EL (cell line): ENCODE data around the gene TEX54.

Experiments used
- DNase-seq: peaks from one replicate; pipeline ENCODE4 v3.0.0-alpha.2; 2016

Gene TEX54

DNA sequence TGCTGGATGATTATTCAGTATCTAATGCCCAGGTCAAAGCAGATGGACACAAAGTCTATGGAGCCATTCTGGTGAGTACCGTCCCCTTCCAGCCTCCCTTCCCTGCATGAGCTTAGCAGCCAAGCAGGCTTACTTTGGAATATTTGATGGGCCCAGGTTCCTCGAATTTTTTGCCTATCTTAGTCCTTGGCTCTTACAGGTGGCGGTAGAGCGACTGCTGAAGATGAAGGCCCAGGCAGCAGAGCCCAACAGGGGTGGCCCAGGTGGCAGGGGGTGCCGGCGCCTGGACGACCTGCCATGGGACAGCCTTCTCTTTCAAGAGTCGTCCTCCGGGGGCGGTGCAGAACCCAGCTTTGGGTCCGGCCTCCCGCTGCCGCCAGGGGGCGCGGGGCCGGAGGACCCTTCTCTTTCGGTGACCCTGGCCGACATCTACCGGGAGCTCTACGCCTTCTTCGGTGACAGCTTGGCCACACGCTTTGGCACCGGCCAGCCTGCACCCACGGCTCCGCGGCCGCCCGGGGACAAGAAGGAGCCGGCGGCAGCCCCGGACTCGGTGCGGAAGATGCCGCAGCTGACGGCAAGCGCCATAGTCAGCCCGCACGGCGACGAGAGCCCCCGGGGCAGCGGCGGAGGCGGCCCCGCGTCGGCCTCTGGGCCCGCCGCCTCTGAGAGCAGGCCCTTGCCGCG is 46.2 kb downstream of the TEX54 start:
- DNase-seq = peak; percentile 83

GRCh38 chr11:62782753-62783152 is 49.9 kb downstream of the TEX54 start:
- DNase-seq = no peak
